Suprapubic skin (tissue), 3 donors: ENCODE measurements around the gene HRH2.

Experiments used
- POLR2A ChIP-seq, 2 donors: fragments of 450-650 bp; IDR thresholded peaks; one replicate each; pipeline ENCODE4 v1.6.1; 2017; ENCODE audit warnings: antibody characterized with exemption in 2 of 2, mild to moderate bottlenecking in 2 of 2, moderate library complexity in 2 of 2
- TF ChIP-seq, protein P1 (sequence below), 2 donors: fragments of 200-600 bp in 1 of 2; fragments of 450-650 bp in 1 of 2; sonication (generic) in 1 of 2; IDR thresholded peaks; one replicate each; pipeline ENCODE4 v1.5.1; 2016 to 2019; ENCODE audit warnings: antibody characterized with exemption in 2 of 2, mild to moderate bottlenecking in 1 of 2, moderate library complexity in 1 of 2

GRCh38 chr5:175696855-175697198 is 39.0 kb downstream of the HRH2 start:
- TF ChIP-seq, protein P1, sequence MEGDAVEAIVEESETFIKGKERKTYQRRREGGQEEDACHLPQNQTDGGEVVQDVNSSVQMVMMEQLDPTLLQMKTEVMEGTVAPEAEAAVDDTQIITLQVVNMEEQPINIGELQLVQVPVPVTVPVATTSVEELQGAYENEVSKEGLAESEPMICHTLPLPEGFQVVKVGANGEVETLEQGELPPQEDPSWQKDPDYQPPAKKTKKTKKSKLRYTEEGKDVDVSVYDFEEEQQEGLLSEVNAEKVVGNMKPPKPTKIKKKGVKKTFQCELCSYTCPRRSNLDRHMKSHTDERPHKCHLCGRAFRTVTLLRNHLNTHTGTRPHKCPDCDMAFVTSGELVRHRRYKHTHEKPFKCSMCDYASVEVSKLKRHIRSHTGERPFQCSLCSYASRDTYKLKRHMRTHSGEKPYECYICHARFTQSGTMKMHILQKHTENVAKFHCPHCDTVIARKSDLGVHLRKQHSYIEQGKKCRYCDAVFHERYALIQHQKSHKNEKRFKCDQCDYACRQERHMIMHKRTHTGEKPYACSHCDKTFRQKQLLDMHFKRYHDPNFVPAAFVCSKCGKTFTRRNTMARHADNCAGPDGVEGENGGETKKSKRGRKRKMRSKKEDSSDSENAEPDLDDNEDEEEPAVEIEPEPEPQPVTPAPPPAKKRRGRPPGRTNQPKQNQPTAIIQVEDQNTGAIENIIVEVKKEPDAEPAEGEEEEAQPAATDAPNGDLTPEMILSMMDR (IDR thresholded peaks at IDR 0.05) = no peak
- no peak for TF ChIP-seq POLR2A (IDR thresholded peaks at IDR 0.05)
